ENCODE results near the gene LRP5.
A peak's percentile ranks its signal among the peaks of the same experiment; 100 is the strongest.

The LRP5 gene

GRCh38 chr11:68375337-68375736, 62.9 kb downstream of the LRP5 start:
- no peaks in the 10 kb centered on the region for H3K36me3 Mint-ChIP-seq (ENCODE audit: low read depth)
- H3K4me3 Mint-ChIP-seq: no peak overlapping the region
- peaks cover 9% of the 10 kb centered on the region for H3K4me1 Mint-ChIP-seq (ENCODE audit: low read depth)
- H3K9me3 Mint-ChIP-seq: no peaks in the 10 kb centered on the region
- H3K27ac Mint-ChIP-seq: no peak overlapping the region
- H3K27me3 Mint-ChIP-seq (ENCODE audit: low read depth): peaks cover 2% of the 10 kb centered on the region
- DNase-seq (ENCODE audit: low spot score): no peak

- Mint-ChIP-seq H3K27me3 (ENCODE audit: low read depth) (peaks cover 2% of the 10 kb centered on the region), H3K27ac (no peak overlapping the region), H3K4me3 (no peak overlapping the region), H3K4me1 (ENCODE audit: low read depth) (peaks cover 13% of the 10 kb centered on the region), H3K36me3 (ENCODE audit: low read depth) (no peaks in the 10 kb centered on the region), H3K9me3 (no peaks in the 10 kb centered on the region)
- DNase-seq (ENCODE audit: low spot score): no peak
Observed at GRCh38 chr11:68375766-68376165, 63.4 kb downstream of the LRP5 start.

- Mint-ChIP-seq H3K27ac (no peak overlapping the region), H3K4me3 (no peak overlapping the region), H3K4me1 (ENCODE audit: low read depth) (peaks cover 19% of the 10 kb centered on the region), H3K36me3 (ENCODE audit: low read depth) (no peaks in the 10 kb centered on the region), H3K27me3 (ENCODE audit: low read depth) (peaks cover 2% of the 10 kb centered on the region), H3K9me3 (no peaks in the 10 kb centered on the region)
- DNase-seq (ENCODE audit: low spot score): no peak
Observed at GRCh38 chr11:68377389-68377795, 65.0 kb downstream of the LRP5 start.

- Mint-ChIP-seq H3K36me3 (ENCODE audit: low read depth) (no peaks in the 10 kb centered on the region), H3K27ac (no peak overlapping the region), H3K27me3 (ENCODE audit: low read depth) (no peaks in the 10 kb centered on the region), H3K4me1 (ENCODE audit: low read depth) (peaks cover 19% of the 10 kb centered on the region), H3K9me3 (no peaks in the 10 kb centered on the region), H3K4me3 (no peak overlapping the region)
- no peak for DNase-seq (ENCODE audit: low spot score)
Observed at GRCh38 chr11:68379206-68379605, 66.8 kb downstream of the LRP5 start.

GRCh38 chr11:68380786-68381622, 68.6 kb downstream of the LRP5 start:
- peak overlapping the region; percentile 47 for H3K4me3 Mint-ChIP-seq
- H3K36me3 Mint-ChIP-seq (ENCODE audit: low read depth): no peaks in the 10 kb centered on the region
- H3K27ac Mint-ChIP-seq: peak overlapping the region; percentile 79
- no peak for DNase-seq (ENCODE audit: low spot score)
- peaks cover 19% of the 10 kb centered on the region for H3K4me1 Mint-ChIP-seq (ENCODE audit: low read depth)
- no peaks in the 10 kb centered on the region for H3K27me3 Mint-ChIP-seq (ENCODE audit: low read depth)
- no peaks in the 10 kb centered on the region for H3K9me3 Mint-ChIP-seq

- H3K4me1 Mint-ChIP-seq (ENCODE audit: low read depth): peaks cover 19% of the 10 kb centered on the region
- H3K4me3 Mint-ChIP-seq: no peak overlapping the region
- no peaks in the 10 kb centered on the region for H3K9me3 Mint-ChIP-seq
- DNase-seq (ENCODE audit: low spot score): no peak
- no peak overlapping the region for H3K27ac Mint-ChIP-seq
- no peaks in the 10 kb centered on the region for H3K27me3 Mint-ChIP-seq (ENCODE audit: low read depth)
- no peaks in the 10 kb centered on the region for H3K36me3 Mint-ChIP-seq (ENCODE audit: low read depth)
Observed at GRCh38 chr11:68381716-68382115, 69.3 kb downstream of the LRP5 start.

- DNase-seq (ENCODE audit: low spot score): no peak
- Mint-ChIP-seq H3K9me3 (no peaks in the 10 kb centered on the region), H3K4me1 (ENCODE audit: low read depth) (peaks cover 19% of the 10 kb centered on the region), H3K36me3 (ENCODE audit: low read depth) (no peaks in the 10 kb centered on the region), H3K27me3 (ENCODE audit: low read depth) (no peaks in the 10 kb centered on the region), H3K27ac (peak overlapping the region; percentile 45), H3K4me3 (no peak overlapping the region)
Observed at GRCh38 chr11:68382358-68382998, 70.1 kb downstream of the LRP5 start.

GRCh38 chr11:68383976-68384501, 71.6 kb downstream of the LRP5 start:
- no peaks in the 10 kb centered on the region for H3K36me3 Mint-ChIP-seq (ENCODE audit: low read depth)
- H3K4me3 Mint-ChIP-seq: no peak overlapping the region
- H3K4me1 Mint-ChIP-seq (ENCODE audit: low read depth): peaks cover 19% of the 10 kb centered on the region
- DNase-seq (ENCODE audit: low spot score): peak; percentile 22
- no peak overlapping the region for H3K27ac Mint-ChIP-seq
- no peaks in the 10 kb centered on the region for H3K9me3 Mint-ChIP-seq
- no peaks in the 10 kb centered on the region for H3K27me3 Mint-ChIP-seq (ENCODE audit: low read depth)

- H3K9me3 Mint-ChIP-seq: no peaks in the 10 kb centered on the region
- no peak overlapping the region for H3K27ac Mint-ChIP-seq
- DNase-seq (ENCODE audit: low spot score): no peak
- no peak overlapping the region for H3K4me3 Mint-ChIP-seq
- H3K36me3 Mint-ChIP-seq (ENCODE audit: low read depth): no peaks in the 10 kb centered on the region
- no peaks in the 10 kb centered on the region for H3K27me3 Mint-ChIP-seq (ENCODE audit: low read depth)
- peaks cover 16% of the 10 kb centered on the region for H3K4me1 Mint-ChIP-seq (ENCODE audit: low read depth)
Observed at GRCh38 chr11:68384530-68385081, 72.2 kb downstream of the LRP5 start.

GRCh38 chr11:68385128-68385527, 72.7 kb downstream of the LRP5 start:
- Mint-ChIP-seq H3K4me1 (ENCODE audit: low read depth) (peaks cover 12% of the 10 kb centered on the region), H3K36me3 (ENCODE audit: low read depth) (no peaks in the 10 kb centered on the region), H3K27ac (no peak overlapping the region), H3K9me3 (no peaks in the 10 kb centered on the region), H3K27me3 (ENCODE audit: low read depth) (no peaks in the 10 kb centered on the region), H3K4me3 (no peak overlapping the region)
- no peak for DNase-seq (ENCODE audit: low spot score)

GRCh38 chr11:68386331-68386978, 74.1 kb downstream of the LRP5 start:
- H3K4me1 Mint-ChIP-seq (ENCODE audit: low read depth): peaks cover 2% of the 10 kb centered on the region
- no peak overlapping the region for H3K27ac Mint-ChIP-seq
- no peak for DNase-seq (ENCODE audit: low spot score)
- H3K4me3 Mint-ChIP-seq: no peak overlapping the region
- H3K9me3 Mint-ChIP-seq: no peaks in the 10 kb centered on the region
- H3K36me3 Mint-ChIP-seq (ENCODE audit: low read depth): no peaks in the 10 kb centered on the region
- no peaks in the 10 kb centered on the region for H3K27me3 Mint-ChIP-seq (ENCODE audit: low read depth)

GRCh38 chr11:68387840-68388239, 75.4 kb downstream of the LRP5 start:
- no peaks in the 10 kb centered on the region for H3K4me1 Mint-ChIP-seq (ENCODE audit: low read depth)
- no peaks in the 10 kb centered on the region for H3K36me3 Mint-ChIP-seq (ENCODE audit: low read depth)
- H3K4me3 Mint-ChIP-seq: no peak overlapping the region
- H3K27me3 Mint-ChIP-seq (ENCODE audit: low read depth): no peaks in the 10 kb centered on the region
- no peaks in the 10 kb centered on the region for H3K9me3 Mint-ChIP-seq
- DNase-seq (ENCODE audit: low spot score): no peak
- H3K27ac Mint-ChIP-seq: no peak overlapping the region

GRCh38 chr11:68388595-68389198, 76.3 kb downstream of the LRP5 start:
- Mint-ChIP-seq H3K36me3 (ENCODE audit: low read depth) (no peaks in the 10 kb centered on the region), H3K27me3 (ENCODE audit: low read depth) (no peaks in the 10 kb centered on the region), H3K27ac (no peak overlapping the region), H3K9me3 (no peaks in the 10 kb centered on the region), H3K4me3 (no peak overlapping the region), H3K4me1 (ENCODE audit: low read depth) (no peaks in the 10 kb centered on the region)
- DNase-seq (ENCODE audit: low spot score): no peak
